ENCODE data around the gene SCN2A. TPM values are rescaled to one million over a fixed set of nuclear protein-coding genes. Genes with fewer than 3 reads are reported as not detected.

Gene SCN2A
- total and polyA plus RNA-seq, 2 of the 4 experiments (the other 2 are of a cell fraction), result 0.24 to 0.54 TPM

GRCh38 chr2:165369898-165370296 lies 130.7 kb downstream of the SCN2A start:
- H4K91ac ChIP-seq (ENCODE audit: insufficient read depth, low read depth, low read length), result no peak overlapping the region
- no peak overlapping the region for H3K18ac ChIP-seq (ENCODE audit: low read depth, low read length)
- no peaks in the 10 kb centered on the region for H3K27me3 ChIP-seq (ENCODE audit: control insufficient read depth, insufficient read depth, low read length)
- in situ Hi-C loops (cut with MboI; ENCODE audit: low sequenced_read_pairs) (no loop called here), dilution Hi-C loops (cut with HindIII; ENCODE audit: low sequenced_read_pairs, unreplicated experiment) (no loop called here), intact Hi-C loops (cut with micrococcal nuclease) (no loop called here)
- no peak overlapping the region for H2BK5ac ChIP-seq (ENCODE audit: low read depth, low read length, poor library complexity, severe bottlenecking)
- H3K4ac ChIP-seq (ENCODE audit: low read depth, low read length), result no peak overlapping the region
- no peak overlapping the region for H2BK15ac ChIP-seq (ENCODE audit: low read depth, low read length)
- TF ChIP-seq CHD1 (IDR thresholded peaks at IDR 0.05; ENCODE audit: low read depth, low read length) (no peak), POLR2A (IDR thresholded peaks at IDR 0.05; ENCODE audit: low read depth, low read length) (no peak), USF2 (IDR thresholded peaks at IDR 0.05; ENCODE audit: low read depth, low read length) (no peak), MXI1 (IDR thresholded peaks at IDR 0.05; ENCODE audit: borderline replicate concordance, low read depth, low read length) (no peak), FOS (IDR thresholded peaks at IDR 0.05; ENCODE audit: low read depth, low read length) (no peak), MAFK (IDR thresholded peaks at IDR 0.05; ENCODE audit: low read depth, low read length) (no peak), RFX5 (IDR thresholded peaks at IDR 0.05; ENCODE audit: low read depth, low read length) (no peak)
- no peaks in the 10 kb centered on the region for H4K20me1 ChIP-seq (ENCODE audit: insufficient read depth, low read length)
- H2AK5ac ChIP-seq (ENCODE audit: low read depth, low read length), result no peak overlapping the region
- H3K4me2 ChIP-seq (ENCODE audit: low read depth, low read length), result no peak overlapping the region
- no peak overlapping the region for H4K5ac ChIP-seq (ENCODE audit: low read depth, low read length)
- H3K9me3 ChIP-seq (ENCODE audit: control insufficient read depth, insufficient read depth, low read length), result no peaks in the 10 kb centered on the region
- no TSS peak for BruUV-seq (replicated peaks)
- H3K27ac ChIP-seq (ENCODE audit: insufficient read depth, low read length), result no peak overlapping the region
- no peaks in the 10 kb centered on the region for H3K36me3 ChIP-seq (ENCODE audit: control insufficient read depth, insufficient read depth, low read length)
- H3K23ac ChIP-seq (ENCODE audit: low read depth, low read length), result no peak overlapping the region
- no peak overlapping the region for H3K9ac ChIP-seq (ENCODE audit: low read depth, low read length)
- CTCF ChIA-PET, result no interaction called here
- H3K4me1 ChIP-seq (ENCODE audit: control insufficient read depth, insufficient read depth, low read length), result no peaks in the 10 kb centered on the region
- H2AFZ ChIP-seq (replicated peaks; ENCODE audit: low read length, poor library complexity), result no peak overlapping the region
- no peak overlapping the region for H3K56ac ChIP-seq (ENCODE audit: extremely low read depth, insufficient read depth, low read length)
- H2BK20ac ChIP-seq (ENCODE audit: low read depth, low read length), result no peak overlapping the region
- POLR2A ChIA-PET (ENCODE audit: unreplicated experiment), result no interaction called here
- no peaks in the 10 kb centered on the region for H3K79me1 ChIP-seq (ENCODE audit: low read depth in 1 of 2, low read length in 2 of 2)
- DNase-seq (no peak), ATAC-seq (ENCODE audit: low read depth) (no peak)
- H4K8ac ChIP-seq (ENCODE audit: low read depth in 2 of 2, low read length in 2 of 2), result no peak overlapping the region
- H3K9me1 ChIP-seq (ENCODE audit: insufficient read depth, low read length), result no peaks in the 10 kb centered on the region
- H2AK9ac ChIP-seq (replicated peaks; ENCODE audit: low read depth, low read length, poor library complexity), result no peak overlapping the region
- no peak overlapping the region for H3K14ac ChIP-seq (replicated peaks; ENCODE audit: low read depth, low read length)
- H3K4me3 ChIP-seq (ENCODE audit: insufficient read depth, low read depth, low read length), result no peak overlapping the region
- no peak overlapping the region for H2BK120ac ChIP-seq (ENCODE audit: low read depth, low read length)
- no CpG with 5 or more reads among the region's 2 CpGs for WGBS, 2 experiments (ENCODE audit: extremely low coverage in 2 of 2, insufficient read length in 1 of 2)
